Fibroblast of skin of right biceps (primary cell): Measurements from ENCODE around the gene CLIP2.
A peak's percentile ranks its signal among the peaks of the same experiment; 100 is the strongest.
"Not testable (repeated sequence)": the region's sequence is repeated elsewhere in the genome, so short reads cannot be mapped to it uniquely, and the experiment has no call there.

ENCODE experiments used
- DNase-seq: peaks from one replicate; pipeline ENCODE4 v3.0.0-alpha.2; 2013

The CLIP2 gene

DNA sequence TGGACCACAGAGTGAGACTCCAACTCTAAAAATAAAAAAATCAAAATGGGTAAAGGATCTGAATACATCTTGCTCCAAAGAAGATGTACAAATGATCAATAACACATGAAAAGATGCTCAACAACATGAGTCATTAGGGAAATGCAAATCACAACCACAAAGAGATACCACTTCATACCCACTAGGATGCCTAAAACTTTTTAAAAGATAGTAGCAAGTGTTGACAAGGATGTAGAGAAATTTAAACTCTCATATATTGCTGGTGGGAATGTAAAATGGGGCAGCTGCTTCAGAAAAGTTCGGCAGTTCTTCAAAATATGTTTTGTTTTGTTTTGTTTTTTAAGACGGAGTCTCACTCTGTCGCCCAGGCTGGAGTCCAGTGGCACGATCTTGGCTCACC, 118.8 kb downstream of the CLIP2 start:
- DNase-seq, result peak; percentile 12

DNA sequence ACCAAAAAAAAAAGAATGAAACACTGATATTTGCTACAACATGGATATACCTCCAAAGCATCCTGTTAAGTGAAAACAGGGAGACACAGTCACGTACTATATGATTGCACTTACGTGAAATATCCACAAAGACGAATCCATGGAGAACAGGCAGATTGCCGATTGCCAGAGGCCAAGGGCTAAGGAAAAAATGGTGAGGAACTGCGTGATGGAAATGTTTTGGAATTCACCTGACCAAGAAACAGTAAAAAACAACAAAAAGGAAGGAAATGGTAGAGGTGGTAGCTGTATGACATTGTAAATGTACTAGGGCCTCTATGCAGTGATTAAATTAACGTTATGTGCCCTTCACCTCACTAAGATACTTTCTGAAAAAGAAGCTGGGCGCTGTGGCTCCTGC, 120.4 kb downstream of the CLIP2 start:
- DNase-seq, result no peak

GRCh38 chr7:74410772-74411171, 121.6 kb downstream of the CLIP2 start:
- DNase-seq, result no peak

GRCh38 chr7:74411571-74411970, 122.4 kb downstream of the CLIP2 start:
- DNase-seq, result not testable (repeated sequence)

DNA sequence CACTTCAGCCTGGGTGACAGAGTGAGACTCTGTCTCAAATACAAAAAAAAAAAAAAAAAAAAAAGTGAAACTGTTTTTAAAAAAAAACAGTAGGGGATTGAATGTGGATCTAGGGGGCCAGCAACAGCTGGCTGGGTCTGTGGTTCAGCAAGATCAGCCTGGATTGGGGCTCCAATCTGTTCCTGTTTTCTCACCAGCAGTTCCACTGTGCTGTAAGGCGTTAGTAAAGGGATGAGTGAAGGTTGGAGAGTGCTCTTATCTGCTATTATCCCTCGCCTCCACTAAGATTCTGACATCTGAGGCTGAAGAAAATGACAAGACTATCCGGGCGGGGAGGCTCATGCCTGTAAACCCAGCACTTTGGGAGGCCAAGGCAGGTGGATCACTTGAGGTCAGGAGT, 122.8 kb downstream of the CLIP2 start:
- DNase-seq, result no peak

DNA sequence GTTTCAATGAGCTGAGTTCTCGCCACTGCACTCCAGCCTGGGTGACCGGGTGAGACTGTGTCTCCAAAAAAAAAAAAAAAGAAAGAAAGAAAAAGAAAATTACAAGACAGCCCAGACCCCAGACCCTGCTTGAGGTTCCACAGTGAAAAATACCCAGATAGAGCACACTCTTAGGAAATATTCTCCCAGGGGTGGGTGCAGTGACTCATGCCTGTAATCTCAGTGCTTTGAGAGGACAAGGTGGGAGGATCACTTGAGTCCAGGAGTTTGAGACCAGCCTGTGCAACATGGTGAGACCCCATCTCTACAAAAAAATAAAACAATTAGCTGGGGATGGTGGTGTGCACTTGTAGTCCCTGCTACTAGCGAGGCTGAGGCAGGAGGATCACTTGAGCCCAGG, 123.4 kb downstream of the CLIP2 start:
- DNase-seq, result peak; percentile 16

- not testable (repeated sequence) for DNase-seq
These were observed 125.6 kb downstream of the CLIP2 start for GRCh38 chr7:74414595-74415333.

DNA sequence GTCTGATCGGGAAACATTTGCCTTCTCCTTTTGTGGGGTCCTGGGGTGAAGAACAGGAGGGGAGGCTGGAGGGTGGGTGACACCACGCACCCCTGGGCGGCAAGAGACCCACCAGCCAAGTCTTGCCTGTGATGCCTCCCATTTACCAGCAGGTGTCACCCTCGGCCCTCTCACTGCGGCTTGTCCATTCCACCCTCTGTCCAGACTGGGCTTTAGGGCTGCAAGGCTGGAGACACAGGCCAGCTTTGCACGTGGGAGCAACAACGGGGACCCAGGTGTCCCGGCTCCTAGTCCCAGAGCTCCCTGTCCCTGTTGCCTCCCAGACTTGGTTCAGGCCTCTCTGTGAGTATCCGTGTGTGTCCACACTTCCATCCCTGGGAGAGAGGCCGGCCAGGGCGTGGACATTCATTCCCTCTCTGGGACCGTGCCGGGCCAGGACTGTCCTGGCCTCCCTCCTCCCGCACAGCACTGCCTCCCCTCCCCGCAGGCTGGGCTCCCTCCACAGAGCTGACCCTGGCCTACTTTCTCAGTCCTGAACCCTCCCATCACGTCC, 128.3 kb downstream of the CLIP2 start:
- peak; percentile 58 for DNase-seq

DNA sequence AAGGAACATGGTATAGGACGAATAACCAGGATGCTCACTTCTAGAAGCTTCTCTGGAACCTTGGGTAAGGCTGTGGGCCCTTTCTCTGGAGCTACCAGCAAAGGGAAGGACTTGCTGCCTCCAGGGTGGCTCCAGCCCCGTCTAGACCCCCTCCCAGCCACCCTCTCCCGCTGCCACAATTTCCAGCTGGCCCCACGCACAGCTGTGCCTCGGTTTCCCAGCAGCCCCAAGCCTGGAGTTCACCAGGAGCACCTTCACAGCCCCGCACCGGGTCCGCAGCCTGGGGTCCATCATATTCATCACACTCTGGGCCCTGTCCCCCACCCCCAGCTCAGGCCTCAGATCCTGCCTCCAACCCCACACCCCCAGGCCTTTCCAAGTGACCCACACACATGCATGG, 128.9 kb downstream of the CLIP2 start:
- no peak for DNase-seq

GRCh38 chr7:74418538-74418937, 129.3 kb downstream of the CLIP2 start:
- no peak for DNase-seq

GRCh38 chr7:74419232-74419631, 130.0 kb downstream of the CLIP2 start:
- DNase-seq, result not testable (repeated sequence)

- DNase-seq, result no peak
These were observed 130.8 kb downstream of the CLIP2 start for GRCh38 chr7:74420006-74420405.

- no peak for DNase-seq
These were observed 135.2 kb downstream of the CLIP2 start for GRCh38 chr7:74424291-74424880.

DNA sequence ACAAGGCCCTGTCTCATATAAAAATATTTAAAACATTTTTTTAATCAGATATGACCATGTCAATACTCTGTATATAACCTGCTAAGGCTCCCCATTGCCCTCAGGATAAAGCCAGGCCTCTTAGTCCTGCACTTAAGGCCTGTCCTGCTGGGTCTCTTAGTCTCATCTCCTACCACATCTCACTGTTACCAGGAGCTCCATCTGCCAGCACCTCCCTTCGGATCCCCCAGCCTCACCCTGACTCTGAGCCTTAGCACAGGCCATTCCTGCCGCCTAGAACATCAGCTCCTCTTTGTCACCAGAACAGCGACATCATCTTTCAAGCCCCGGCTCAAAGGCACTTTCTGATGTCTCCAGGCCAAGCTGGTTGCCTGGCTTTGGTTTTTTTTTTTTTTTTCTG, 138.8 kb downstream of the CLIP2 start:
- no peak for DNase-seq

DNA sequence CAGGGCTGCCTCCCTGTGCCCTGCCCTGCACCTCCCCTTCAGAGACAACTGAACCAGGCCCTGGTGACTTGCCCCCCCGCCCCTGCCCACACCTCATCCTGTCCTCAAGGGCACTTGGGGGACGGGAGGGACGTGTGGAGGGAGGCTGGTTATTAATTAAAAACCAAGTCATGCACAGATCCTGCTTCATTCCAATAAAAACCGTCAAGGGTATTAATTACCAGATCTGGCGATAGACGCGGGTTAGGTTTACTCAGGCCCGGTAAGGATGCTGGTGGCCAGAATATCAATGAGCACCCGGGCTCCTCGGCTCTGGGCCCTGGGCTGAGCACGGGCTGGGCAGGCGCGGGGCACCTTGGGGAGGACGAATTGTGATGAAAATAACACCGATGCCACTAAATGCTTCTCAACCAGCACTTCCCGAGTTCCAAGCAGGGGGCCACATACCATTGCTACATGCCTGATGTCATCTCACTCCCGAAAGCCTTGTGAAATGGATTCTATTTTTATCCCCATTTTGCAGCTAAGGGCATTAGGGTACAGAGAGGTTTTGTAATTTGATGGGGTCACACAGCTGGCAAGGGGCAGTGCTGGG, 140.0 kb downstream of the CLIP2 start:
- DNase-seq, result peak; percentile 85

GRCh38 chr7:74430409-74430808, 141.2 kb downstream of the CLIP2 start:
- DNase-seq, result peak; percentile 16

DNA sequence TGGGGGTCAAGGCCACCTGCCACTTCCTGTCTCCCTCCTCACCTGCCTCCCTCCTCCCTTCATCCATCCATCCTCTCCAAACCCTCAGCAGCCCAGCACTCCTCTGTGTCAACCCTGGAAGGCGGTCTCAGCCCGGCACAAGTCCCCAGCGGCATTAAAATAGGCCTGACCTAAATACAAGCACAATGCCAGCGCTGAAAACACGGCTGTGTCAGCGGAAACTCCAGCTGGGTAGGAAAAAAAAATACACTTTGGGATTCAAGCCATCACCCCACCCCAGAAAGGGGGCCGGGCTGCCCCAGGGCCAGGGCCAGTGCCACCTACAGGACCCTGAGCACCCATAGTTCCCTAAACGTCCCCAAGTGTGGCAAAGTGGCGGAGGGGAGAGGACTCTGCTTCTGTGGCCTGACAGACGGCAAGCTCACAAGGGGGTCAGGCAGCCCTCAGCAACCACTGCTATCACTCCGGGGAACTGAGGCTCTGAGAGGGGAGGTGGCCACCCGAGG, 141.8 kb downstream of the CLIP2 start:
- DNase-seq, result no peak

- not testable (repeated sequence) for DNase-seq
These were observed 148.0 kb downstream of the CLIP2 start for GRCh38 chr7:74437291-74437571.

- DNase-seq, result no peak
These were observed 149.1 kb downstream of the CLIP2 start for GRCh38 chr7:74438327-74438726.

GRCh38 chr7:74439541-74439940, 150.3 kb downstream of the CLIP2 start:
- no peak for DNase-seq

GRCh38 chr7:74440143-74440542, 150.9 kb downstream of the CLIP2 start:
- DNase-seq, result not testable (repeated sequence)

GRCh38 chr7:74441801-74442200, 152.6 kb downstream of the CLIP2 start:
- no peak for DNase-seq

DNA sequence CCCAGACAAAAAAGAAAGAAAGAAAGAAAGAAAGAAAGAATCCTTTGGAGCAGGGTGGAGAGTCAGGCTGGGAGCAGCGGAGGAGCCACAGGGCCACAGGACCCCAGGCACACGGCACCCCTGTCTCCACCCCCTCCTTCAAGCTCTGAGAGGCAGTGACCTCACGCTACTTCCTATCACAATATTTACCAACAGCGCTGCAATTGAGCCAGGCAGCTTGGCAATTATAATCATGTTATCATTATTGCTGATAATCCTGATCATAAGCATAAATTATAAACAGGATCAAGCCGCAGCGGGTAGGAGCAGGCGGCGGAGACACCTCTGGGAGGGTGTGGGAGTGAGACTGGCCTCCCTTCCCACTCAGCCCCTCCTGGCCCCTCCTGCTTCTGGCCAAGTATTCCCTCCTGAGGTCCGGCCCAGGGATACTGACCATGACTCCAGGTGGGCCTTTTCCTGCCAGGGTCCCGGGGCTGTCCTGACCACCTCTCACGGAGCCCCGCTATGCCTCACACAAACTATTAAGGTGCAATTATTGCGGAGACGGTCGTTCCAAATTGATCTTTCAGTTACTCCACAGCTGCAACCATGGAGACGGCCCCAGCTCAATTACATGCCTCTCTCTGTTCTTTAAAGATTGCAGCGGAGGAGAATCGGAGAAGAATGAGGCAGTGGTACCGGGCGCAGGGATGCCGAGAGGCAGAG, 154.5 kb downstream of the CLIP2 start:
- no peak for DNase-seq
